ENCODE results near the gene CTNNA2. TPM values are rescaled to one million over a fixed set of nuclear protein-coding genes. Genes with fewer than 3 reads are reported as not detected.

Gene CTNNA2
- total RNA-seq, 1 experiment from 2014 or later = not detected

DNA sequence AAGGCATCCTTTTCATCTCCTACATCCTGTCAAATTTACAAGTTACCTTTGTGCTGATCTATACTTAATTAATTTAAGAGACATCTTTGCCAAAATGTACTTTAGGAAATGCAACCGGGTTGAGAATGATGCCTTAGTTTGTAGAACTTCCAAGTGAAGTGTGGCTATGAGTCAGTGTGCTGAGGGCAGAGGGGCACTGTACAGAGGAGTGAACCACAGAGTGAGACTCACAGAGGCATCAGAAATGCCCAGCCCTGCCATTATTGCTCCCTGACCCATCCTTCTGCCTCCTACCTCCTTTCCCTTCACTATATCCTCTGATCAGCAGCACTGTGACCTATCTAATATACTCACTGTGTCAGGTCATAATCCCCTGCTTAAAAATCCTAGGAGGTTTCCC lies 471.6 kb downstream of the CTNNA2 start:
- H3K27ac ChIP-seq = no peak overlapping the region
- no peaks in the 10 kb centered on the region for H3K9me3 ChIP-seq (ENCODE audit: insufficient read depth, low read depth)
- H3K27me3 ChIP-seq (ENCODE audit: insufficient read depth, low read depth) = no peaks in the 10 kb centered on the region
- no peaks in the 10 kb centered on the region for H3K36me3 ChIP-seq (ENCODE audit: low read depth)
- no peaks in the 10 kb centered on the region for H3K4me1 ChIP-seq (replicated peaks; ENCODE audit: insufficient read depth)
- ChIA-PET CTCF (no interaction called here), POLR2A (ENCODE audit: unreplicated experiment) (no interaction called here)
- H3K4me3 ChIP-seq = no peak overlapping the region
- H3K9me2 ChIP-seq (ENCODE audit: insufficient read depth) = no peaks in the 10 kb centered on the region
- BruUV-seq (replicated peaks) = no TSS peak
- TF ChIP-seq, protein P1, sequence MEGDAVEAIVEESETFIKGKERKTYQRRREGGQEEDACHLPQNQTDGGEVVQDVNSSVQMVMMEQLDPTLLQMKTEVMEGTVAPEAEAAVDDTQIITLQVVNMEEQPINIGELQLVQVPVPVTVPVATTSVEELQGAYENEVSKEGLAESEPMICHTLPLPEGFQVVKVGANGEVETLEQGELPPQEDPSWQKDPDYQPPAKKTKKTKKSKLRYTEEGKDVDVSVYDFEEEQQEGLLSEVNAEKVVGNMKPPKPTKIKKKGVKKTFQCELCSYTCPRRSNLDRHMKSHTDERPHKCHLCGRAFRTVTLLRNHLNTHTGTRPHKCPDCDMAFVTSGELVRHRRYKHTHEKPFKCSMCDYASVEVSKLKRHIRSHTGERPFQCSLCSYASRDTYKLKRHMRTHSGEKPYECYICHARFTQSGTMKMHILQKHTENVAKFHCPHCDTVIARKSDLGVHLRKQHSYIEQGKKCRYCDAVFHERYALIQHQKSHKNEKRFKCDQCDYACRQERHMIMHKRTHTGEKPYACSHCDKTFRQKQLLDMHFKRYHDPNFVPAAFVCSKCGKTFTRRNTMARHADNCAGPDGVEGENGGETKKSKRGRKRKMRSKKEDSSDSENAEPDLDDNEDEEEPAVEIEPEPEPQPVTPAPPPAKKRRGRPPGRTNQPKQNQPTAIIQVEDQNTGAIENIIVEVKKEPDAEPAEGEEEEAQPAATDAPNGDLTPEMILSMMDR (conservative IDR thresholded peaks at IDR 0.05) = no peak
- TF ChIP-seq EZH2 (IDR thresholded peaks at IDR 0.05; ENCODE audit: low read depth) = no peak
- intact Hi-C loops (cut with micrococcal nuclease; ENCODE audit: unreplicated experiment) = no loop called here
- no peak for DNase-seq
- no peaks in the 10 kb centered on the region for H3K79me2 ChIP-seq (ENCODE audit: low read depth)
- no peaks in the 10 kb centered on the region for H3F3A ChIP-seq (ENCODE audit: insufficient read depth, low read depth)
- no peak overlapping the region for H2AFZ ChIP-seq
- H3K4me2 ChIP-seq = no peak overlapping the region
- no peaks in the 10 kb centered on the region for H4K20me1 ChIP-seq (ENCODE audit: insufficient read depth)

DNA sequence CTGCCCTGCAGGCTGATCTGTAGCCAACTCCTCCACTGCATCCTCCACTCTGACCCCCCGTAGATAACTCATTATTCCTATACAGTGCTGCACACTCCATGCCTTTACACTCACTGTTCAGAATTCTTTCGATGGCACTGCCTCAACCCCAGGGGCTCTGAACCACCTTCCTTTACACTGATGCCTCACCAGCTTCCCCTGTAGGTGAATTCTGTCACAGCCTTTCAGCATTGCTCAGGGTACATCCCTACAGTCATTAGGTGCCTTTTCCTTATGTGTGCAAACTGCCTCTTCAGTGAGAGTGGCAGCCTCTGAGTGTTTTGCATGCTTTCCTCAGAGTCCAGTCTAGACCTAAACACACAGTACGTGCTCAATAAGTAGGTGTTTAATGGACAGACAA lies 472.3 kb downstream of the CTNNA2 start:
- no peak overlapping the region for H3K4me3 ChIP-seq
- no peaks in the 10 kb centered on the region for H3F3A ChIP-seq (ENCODE audit: insufficient read depth, low read depth)
- no peak overlapping the region for H3K4me2 ChIP-seq
- ChIA-PET POLR2A (ENCODE audit: unreplicated experiment) (no interaction called here), CTCF (no interaction called here)
- no peaks in the 10 kb centered on the region for H4K20me1 ChIP-seq (ENCODE audit: insufficient read depth)
- no peaks in the 10 kb centered on the region for H3K27me3 ChIP-seq (ENCODE audit: insufficient read depth, low read depth)
- H3K9me2 ChIP-seq (ENCODE audit: insufficient read depth) = no peaks in the 10 kb centered on the region
- no peaks in the 10 kb centered on the region for H3K36me3 ChIP-seq (ENCODE audit: low read depth)
- TF ChIP-seq, protein P1 (conservative IDR thresholded peaks at IDR 0.05) = no peak
- TF ChIP-seq EZH2 (IDR thresholded peaks at IDR 0.05; ENCODE audit: low read depth) = no peak
- DNase-seq = no peak
- no TSS peak for BruUV-seq (replicated peaks)
- no peak overlapping the region for H2AFZ ChIP-seq
- no peaks in the 10 kb centered on the region for H3K79me2 ChIP-seq (ENCODE audit: low read depth)
- intact Hi-C loops (cut with micrococcal nuclease; ENCODE audit: unreplicated experiment) = no loop called here
- H3K4me1 ChIP-seq (replicated peaks; ENCODE audit: insufficient read depth) = no peaks in the 10 kb centered on the region
- no peaks in the 10 kb centered on the region for H3K9me3 ChIP-seq (ENCODE audit: insufficient read depth, low read depth)
- no peak overlapping the region for H3K27ac ChIP-seq

DNA sequence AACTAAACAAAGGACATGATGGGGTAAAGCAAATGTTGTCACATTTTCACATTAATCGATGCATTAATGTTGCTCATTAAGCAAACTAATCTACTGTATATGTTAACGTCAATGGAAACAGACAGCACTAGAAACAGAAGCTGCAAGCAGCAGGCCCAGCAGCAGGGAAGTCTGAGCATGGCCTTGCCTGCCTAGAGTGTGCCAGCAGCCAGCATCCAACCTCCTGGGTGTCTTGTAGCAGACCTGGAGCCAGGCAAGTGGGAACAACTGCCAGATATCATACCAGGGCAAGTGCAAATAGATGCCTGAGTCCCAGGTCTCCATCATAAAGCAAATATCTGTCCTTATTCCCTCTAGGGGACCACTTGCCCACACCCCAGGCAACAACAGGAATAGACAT lies 472.7 kb downstream of the CTNNA2 start:
- Histone ChIP-seq H3K27me3 (ENCODE audit: insufficient read depth, low read depth) (no peaks in the 10 kb centered on the region), H3K4me1 (replicated peaks; ENCODE audit: insufficient read depth) (no peaks in the 10 kb centered on the region), H3K79me2 (ENCODE audit: low read depth) (no peaks in the 10 kb centered on the region), H4K20me1 (ENCODE audit: insufficient read depth) (no peaks in the 10 kb centered on the region), H3K27ac (no peak overlapping the region), H2AFZ (no peak overlapping the region), H3K36me3 (ENCODE audit: low read depth) (no peaks in the 10 kb centered on the region), H3F3A (ENCODE audit: insufficient read depth, low read depth) (no peaks in the 10 kb centered on the region), H3K9me3 (ENCODE audit: insufficient read depth, low read depth) (no peaks in the 10 kb centered on the region), H3K4me2 (no peak overlapping the region), H3K4me3 (no peak overlapping the region), H3K9me2 (ENCODE audit: insufficient read depth) (no peaks in the 10 kb centered on the region)
- DNase-seq = no peak
- TF ChIP-seq EZH2 (IDR thresholded peaks at IDR 0.05; ENCODE audit: low read depth) = no peak
- TF ChIP-seq, protein P1 (conservative IDR thresholded peaks at IDR 0.05) = no peak
- intact Hi-C loops (cut with micrococcal nuclease; ENCODE audit: unreplicated experiment) = no loop called here
- BruUV-seq (replicated peaks) = no TSS peak
- CTCF ChIA-PET = no interaction called here
- POLR2A ChIA-PET (ENCODE audit: unreplicated experiment) = no interaction called here

Data from PC-9 (cell line).